HG03457 (cell line): ENCODE measurements around the gene DDB1.

Experiments used
- ATAC-seq: cut with Tn5 transposase; IDR thresholded peaks from one replicate; pipeline ENCODE4 v1.9.1; 2021; ENCODE audit warnings: moderate number of reproducible peaks; ENCODE audit not compliant: unreplicated experiment

The DDB1 gene

GRCh38 chr11:61332797-61333549 is at the start of gene DDB1, which contains the start of gene TKFC:
DDB1 (minus strand) TSS chr11:61333105; CDS start chr11:61332968, 137 bp downstream.
TKFC (plus strand) TSS chr11:61333228; CDS start chr11:61334729, 1,501 bp downstream.
- peak; percentile 68 for ATAC-seq

- no peak for ATAC-seq
Measured at GRCh38 chr11:61380884-61381283, 48.0 kb upstream of the DDB1 start.

GRCh38 chr11:61378713-61379313 is 45.9 kb upstream of the DDB1 start:
- no peak for ATAC-seq

- no peak for ATAC-seq
Measured at GRCh38 chr11:61377461-61378160, 44.7 kb upstream of the DDB1 start.

GRCh38 chr11:61375761-61376108 is 42.8 kb upstream of the DDB1 start:
- ATAC-seq = no peak

GRCh38 chr11:61372659-61373420 is 39.9 kb upstream of the DDB1 start:
- no peak for ATAC-seq

GRCh38 chr11:61370349-61371005 is 37.6 kb upstream of the DDB1 start:
- no peak for ATAC-seq

- ATAC-seq = no peak
Measured at GRCh38 chr11:61369372-61370348, 36.8 kb upstream of the DDB1 start.

- ATAC-seq = no peak
Measured at GRCh38 chr11:61368646-61369045, 35.7 kb upstream of the DDB1 start.

GRCh38 chr11:61367406-61367805 is 34.5 kb upstream of the DDB1 start:
- ATAC-seq = no peak

GRCh38 chr11:61364012-61364675 is 31.2 kb upstream of the DDB1 start:
- no peak for ATAC-seq

- no peak for ATAC-seq
Measured at GRCh38 chr11:61362542-61362875, 29.6 kb upstream of the DDB1 start.

GRCh38 chr11:61361741-61362541 is 29.0 kb upstream of the DDB1 start, which contains the start of the genes CYB561A3 and TMEM138:
CYB561A3 (minus strand) TSS chr11:61361882; CDS start chr11:61356713, 5,169 bp downstream.
TMEM138 (plus strand) TSS chr11:61362374; CDS start chr11:61364391, 2,017 bp downstream.
- ATAC-seq = peak; percentile 66

- ATAC-seq = no peak
Measured at GRCh38 chr11:61361237-61361740, 28.4 kb upstream of the DDB1 start.

GRCh38 chr11:61359516-61359915 is 26.6 kb upstream of the DDB1 start:
- ATAC-seq = no peak

- ATAC-seq = no peak
Measured at GRCh38 chr11:61358566-61358965, 25.7 kb upstream of the DDB1 start.

- no peak for ATAC-seq
Measured at GRCh38 chr11:61357894-61358239, 25.0 kb upstream of the DDB1 start.
